Gastrocnemius medialis (tissue), 4 donors: Measurements from ENCODE around the gene ZSCAN29. TPM values are rescaled to one million over a fixed set of nuclear protein-coding genes. Genes with fewer than 3 reads are reported as not detected.

ENCODE experiments used
- ATAC-seq, 2 donors: fragments of 150-250 bp; one replicate each; pipeline ENCODE4 v1.9.1; 2016
- DNase-seq, 2 donors: peaks; one replicate each; pipeline ENCODE4 v3.0.0-alpha.2; 2019
- H3K27ac ChIP-seq, 4 donors: fragments of 200-600 bp; sonication (generic); 1 replicate in 1 of 4; 2 replicates in 3 of 4; pipeline ENCODE4 v1.5.1; 2016 to 2018; ENCODE audit warnings: mild to moderate bottlenecking in 2 of 4, moderate library complexity in 1 of 4
- H3K27me3 ChIP-seq, 3 donors: fragments of 200-600 bp; sonication (generic) in 2 of 3; 1 replicate in 1 of 3; 2 replicates in 2 of 3; pipeline versions ENCODE4 v1.5.1 to v1.6.0; 2016 to 2019; ENCODE audit warnings: mild to moderate bottlenecking in 1 of 3, moderate library complexity in 1 of 3
- H3K36me3 ChIP-seq, 2 donors: fragments of 200-600 bp; sonication (generic) in 1 of 2; one replicate each; pipeline ENCODE4 v1.5.1; 2017 to 2018
- H3K4me1 ChIP-seq, 2 donors: fragments of 200-600 bp; sonication (generic) in 1 of 2; one replicate each; pipeline ENCODE4 v1.5.1; 2016 to 2017; ENCODE audit warnings: mild to moderate bottlenecking in 2 of 2
- H3K4me3 ChIP-seq, 4 donors: fragments of 200-600 bp; sonication (generic) in 3 of 4; 1 replicate in 1 of 4; 2 replicates in 3 of 4; pipeline ENCODE4 v1.5.1; 2016 to 2019; ENCODE audit warnings: mild to moderate bottlenecking in 2 of 4
- H3K9me3 ChIP-seq, 3 donors: fragments of 200-600 bp; sonication (generic) in 2 of 3; 1 replicate in 1 of 3; 2 replicates in 2 of 3; pipeline ENCODE4 v1.5.1; 2016 to 2019
- CTCF ChIP-seq, 5 experiments: fragments of 450-650 bp in 3 of 5; fragments of 200-600 bp in 2 of 5; sonication (generic) in 2 of 5; IDR thresholded peaks in 4 of 5; conservative IDR thresholded peaks in 1 of 5; 1 replicate in 4 of 5; 2 replicates in 1 of 5; pipeline ENCODE4 v1.5.1; 2016 to 2019; ENCODE audit warnings: antibody characterized with exemption in 5 of 5, mild to moderate bottlenecking in 3 of 5, moderate library complexity in 3 of 5
- POLR2A ChIP-seq, 2 donors: fragments of 450-650 bp; IDR thresholded peaks; one replicate each; pipeline ENCODE4 v1.6.1; 2017; ENCODE audit warnings: antibody characterized with exemption in 2 of 2, mild to moderate bottlenecking in 2 of 2, moderate library complexity in 2 of 2
- in situ Hi-C, 4 donors: fragments of 200-750 bp; cut with MboI; loops; one replicate each; pipeline versions ENCODE4 v1.15.0 to v1.8.0; 2017; ENCODE audit warnings: low sequenced_read_pairs in 4 of 4
- intact Hi-C: fragments of 100-400 bp; cut with DNase I; formaldehyde crosslinking; loops from one replicate; pipeline ENCODE4 v1.15.1; 2023; ENCODE audit warnings: low total_unique reads
- total RNA-seq, 4 donors: library from RNA; depleted of rRNA; stranded (reverse); fragments of >200 nt; gene quantifications; one replicate each; pipeline versions ENCODE4 v1.1.0 to v1.2.3, GENCODE V29; 2016

Gene ZSCAN29
- total RNA-seq, 4 donors from 2014 or later: 20.7 to 42.2 (median 25.1) TPM

- Histone ChIP-seq H3K4me3 (peak overlapping the region; percentile 75 to 98 (median 86)), H3K27ac (peak overlapping the region; percentile 92 to 99 (median 94)), H3K4me1 (peaks cover 35 to 37% of the 10 kb centered on the region in 2 donors), H3K27me3 (no peaks in the 10 kb centered on the region), H3K36me3 (no peaks in the 10 kb centered on the region), H3K9me3 (no peaks in the 10 kb centered on the region)
- TF ChIP-seq CTCF (IDR thresholded peaks at IDR 0.05 in 4 of 5, conservative IDR thresholded peaks at IDR 0.05 in 1 of 5): no peak
- TF ChIP-seq POLR2A (IDR thresholded peaks at IDR 0.05): no peak
- in situ Hi-C loops: no loop called here
- ATAC-seq: peak; percentile 2 to 10
- intact Hi-C loops: loop anchor here (5.0 kb wide), 1 partner anchor 47 kb away; no protein-coding TSS in a partner anchor
- no peak for DNase-seq
These were observed 41.5 kb downstream of the ZSCAN29 start for GRCh38 chr15:43329217-43329959.

- Histone ChIP-seq H3K27me3 (no peaks in the 10 kb centered on the region), H3K4me1 (peaks cover 25 to 31% of the 10 kb centered on the region in 2 donors), H3K9me3 (no peaks in the 10 kb centered on the region), H3K27ac (no peak overlapping the region), H3K4me3 (no peak overlapping the region), H3K36me3 (no peaks in the 10 kb centered on the region)
- ATAC-seq (no peak), DNase-seq (no peak)
- TF ChIP-seq POLR2A (IDR thresholded peaks at IDR 0.05): no peak
- no peak for TF ChIP-seq CTCF (IDR thresholded peaks at IDR 0.05 in 4 of 5, conservative IDR thresholded peaks at IDR 0.05 in 1 of 5)
- in situ Hi-C loops: no loop called here
- intact Hi-C loops: loop anchor here (5.0 kb wide), 1 partner anchor 43 kb away; no protein-coding TSS in a partner anchor
These were observed 45.7 kb downstream of the ZSCAN29 start for GRCh38 chr15:43325039-43325684.

GRCh38 chr15:43318990-43319771 is 51.7 kb downstream of the ZSCAN29 start:
- Histone ChIP-seq H3K36me3 (no peaks in the 10 kb centered on the region), H3K27me3 (no peaks in the 10 kb centered on the region), H3K27ac (no peak overlapping the region), H3K9me3 (no peaks in the 10 kb centered on the region), H3K4me1 (no peaks in the 10 kb centered on the region), H3K4me3 (no peak overlapping the region)
- in situ Hi-C loops (no loop called here), intact Hi-C loops (no loop called here)
- ATAC-seq: no peak
- DNase-seq: no peak
- TF ChIP-seq CTCF (IDR thresholded peaks at IDR 0.05 in 4 of 5, conservative IDR thresholded peaks at IDR 0.05 in 1 of 5) (no peak), POLR2A (IDR thresholded peaks at IDR 0.05) (no peak)

GRCh38 chr15:43317566-43318184 is 53.2 kb downstream of the ZSCAN29 start:
- H3K27ac ChIP-seq: no peak overlapping the region
- H3K9me3 ChIP-seq: no peaks in the 10 kb centered on the region
- in situ Hi-C loops (no loop called here), intact Hi-C loops (no loop called here)
- peaks cover 0 to 3% (median 2%) of the 10 kb centered on the region in 3 donors for H3K27me3 ChIP-seq
- H3K4me3 ChIP-seq: no peak overlapping the region
- TF ChIP-seq CTCF (IDR thresholded peaks at IDR 0.05 in 4 of 5, conservative IDR thresholded peaks at IDR 0.05 in 1 of 5) (no peak), POLR2A (IDR thresholded peaks at IDR 0.05) (no peak)
- ATAC-seq: no peak
- no peaks in the 10 kb centered on the region for H3K36me3 ChIP-seq
- no peaks in the 10 kb centered on the region for H3K4me1 ChIP-seq
- DNase-seq: no peak
